Skeletal muscle satellite cell (primary cell): ENCODE results near the gene RABEP2.
"Not testable (repeated sequence)": the region's sequence is repeated elsewhere in the genome, so short reads cannot be mapped to it uniquely, and the experiment has no call there.

Source experiments
- H3K27me3 ChIP-seq: 2 replicates; pipeline ENCODE4 v1.7.0; 2013; ENCODE audit warnings: low read length; ENCODE audit not compliant: control insufficient read depth, insufficient read depth
- H3K36me3 ChIP-seq: 2 replicates; pipeline ENCODE4 v1.7.0; 2013; ENCODE audit warnings: mild to moderate bottlenecking, control low read depth, low read length; ENCODE audit not compliant: insufficient read depth
- H3K4me1 ChIP-seq: 2 replicates; pipeline ENCODE4 v1.7.0; 2013; ENCODE audit warnings: low read length; ENCODE audit not compliant: control insufficient read depth, insufficient read depth
- H3K4me2 ChIP-seq: 2 replicates; pipeline ENCODE4 v1.7.0; 2013; ENCODE audit warnings: mild to moderate bottlenecking, low read length
- H3K4me3 ChIP-seq: 2 replicates; pipeline ENCODE4 v1.7.0; 2013; ENCODE audit warnings: low read length
- H3K9ac ChIP-seq: 2 replicates; pipeline ENCODE4 v1.7.0; 2013; ENCODE audit warnings: mild to moderate bottlenecking, low read depth, low read length, moderate library complexity
- H3K9me3 ChIP-seq: replicated peaks from 2 replicates; pipeline ENCODE4 v1.7.0; 2013; ENCODE audit warnings: mild to moderate bottlenecking, control low read depth, low read length

The RABEP2 gene

GRCh38 chr16:28900601-28901000, 24.4 kb downstream of the RABEP2 start:
- no peaks in the 10 kb centered on the region for H3K4me1 ChIP-seq

GRCh38 chr16:28899882-28900590, 25.0 kb downstream of the RABEP2 start:
- H3K27me3 ChIP-seq = no peaks in the 10 kb centered on the region
- no peak overlapping the region for H3K9ac ChIP-seq
- no peaks in the 10 kb centered on the region for H3K4me1 ChIP-seq
- no peaks in the 10 kb centered on the region for H3K36me3 ChIP-seq
- H3K9me3 ChIP-seq = no peaks in the 10 kb centered on the region
- no peak overlapping the region for H3K4me3 ChIP-seq
- no peak overlapping the region for H3K4me2 ChIP-seq

More at GRCh38 chr16:28900601-28901000, 24.4 kb downstream of the RABEP2 start:
- Histone ChIP-seq H3K4me3 (no peak overlapping the region), H3K9ac (no peak overlapping the region), H3K4me2 (no peak overlapping the region), H3K9me3 (no peaks in the 10 kb centered on the region), H3K36me3 (no peaks in the 10 kb centered on the region), H3K27me3 (no peaks in the 10 kb centered on the region)

DNA sequence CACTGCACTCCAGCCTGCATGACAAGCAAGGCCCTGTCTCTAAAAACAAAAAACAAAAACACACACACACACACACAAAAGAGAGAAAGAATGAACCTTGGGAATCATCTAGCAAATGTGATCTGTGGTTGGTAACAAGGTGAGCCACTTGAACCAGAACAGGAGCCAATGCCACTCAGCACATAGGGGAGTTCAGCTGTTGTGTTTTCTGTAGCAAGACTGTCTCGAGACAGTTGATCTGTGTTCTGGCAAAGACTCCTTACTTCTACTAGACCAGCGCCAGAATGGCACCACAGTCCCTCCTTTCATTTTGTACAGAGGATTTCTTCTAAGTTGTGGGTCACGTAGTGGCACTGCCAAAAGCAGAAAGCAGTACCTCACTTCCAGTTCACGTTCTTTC, 26.1 kb downstream of the RABEP2 start:
- no peak overlapping the region for H3K4me3 ChIP-seq
- H3K27me3 ChIP-seq = no peaks in the 10 kb centered on the region
- no peaks in the 10 kb centered on the region for H3K4me1 ChIP-seq
- no peak overlapping the region for H3K9ac ChIP-seq
- H3K9me3 ChIP-seq = no peaks in the 10 kb centered on the region
- H3K36me3 ChIP-seq = no peaks in the 10 kb centered on the region
- no peak overlapping the region for H3K4me2 ChIP-seq

DNA sequence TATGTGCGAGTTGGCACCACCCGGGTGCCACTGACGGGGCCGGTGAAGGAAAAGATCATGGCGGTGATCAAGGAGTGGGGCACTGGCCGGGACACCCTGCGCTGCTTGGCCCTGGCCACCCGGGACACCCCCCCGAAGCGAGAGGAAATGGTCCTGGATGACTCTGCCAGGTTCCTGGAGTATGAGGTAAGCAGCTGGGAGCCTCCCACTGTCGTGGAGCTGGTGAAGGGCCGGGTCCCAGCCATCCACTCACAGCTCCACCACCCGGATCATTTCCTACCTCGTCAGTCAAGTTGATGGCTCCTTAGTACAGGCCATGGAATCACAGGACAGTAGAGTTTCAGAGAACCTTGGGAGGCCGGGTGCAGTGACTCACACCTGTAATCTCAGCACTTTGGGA, 26.8 kb downstream of the RABEP2 start:
- Histone ChIP-seq H3K27me3 (no peaks in the 10 kb centered on the region), H3K4me3 (no peak overlapping the region), H3K9me3 (no peaks in the 10 kb centered on the region), H3K4me2 (no peak overlapping the region), H3K9ac (no peak overlapping the region), H3K36me3 (no peaks in the 10 kb centered on the region), H3K4me1 (no peaks in the 10 kb centered on the region)

DNA sequence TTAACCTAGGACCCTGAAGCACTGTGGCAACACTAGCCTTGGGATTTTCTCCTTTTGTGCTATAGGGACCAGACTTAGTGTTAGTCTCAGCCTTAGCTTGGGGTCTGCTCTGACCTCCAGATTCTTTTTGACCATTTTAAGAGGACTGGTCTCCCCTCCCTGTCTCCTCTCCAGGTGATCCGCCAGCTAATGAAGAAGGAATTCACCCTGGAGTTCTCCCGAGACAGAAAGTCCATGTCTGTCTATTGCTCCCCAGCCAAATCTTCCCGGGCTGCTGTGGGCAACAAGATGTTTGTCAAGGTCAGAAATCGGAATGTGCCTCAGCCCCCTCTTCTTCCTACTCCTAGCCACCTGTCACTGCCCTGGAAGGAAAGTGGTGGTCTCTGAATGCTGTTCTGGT, 27.2 kb downstream of the RABEP2 start:
- Histone ChIP-seq H3K4me1 (no peaks in the 10 kb centered on the region), H3K9me3 (no peaks in the 10 kb centered on the region), H3K36me3 (no peaks in the 10 kb centered on the region), H3K4me3 (no peak overlapping the region), H3K4me2 (no peak overlapping the region), H3K27me3 (no peaks in the 10 kb centered on the region), H3K9ac (no peak overlapping the region)

DNA sequence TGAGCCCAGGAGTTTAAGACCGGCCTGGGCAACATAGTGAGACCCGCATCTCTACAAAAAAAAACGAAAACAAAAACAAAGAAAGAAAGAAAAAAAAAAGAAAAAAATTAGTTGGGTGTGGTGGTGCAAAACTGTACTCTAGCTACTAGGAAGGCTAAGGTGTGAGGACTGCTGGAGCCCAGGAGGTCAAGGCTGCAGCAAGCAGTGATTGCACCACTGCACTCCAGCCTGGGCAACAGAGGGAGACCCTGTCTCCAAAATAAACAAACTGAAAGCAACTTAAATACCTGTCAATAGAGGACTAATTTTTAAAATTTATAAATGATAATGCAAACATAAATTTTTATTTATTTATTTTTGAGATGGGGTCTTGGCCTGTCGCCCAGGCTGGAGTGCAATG, 29.4 kb downstream of the RABEP2 start:
- Histone ChIP-seq H3K9me3 (no peaks in the 10 kb centered on the region), H3K27me3 (no peaks in the 10 kb centered on the region), H3K36me3 (no peaks in the 10 kb centered on the region), H3K4me3 (no peak overlapping the region), H3K4me2 (no peak overlapping the region), H3K4me1 (no peaks in the 10 kb centered on the region), H3K9ac (no peak overlapping the region)

GRCh38 chr16:28893291-28893690, 31.7 kb downstream of the RABEP2 start:
- no peaks in the 10 kb centered on the region for H3K9me3 ChIP-seq
- H3K4me1 ChIP-seq = no peaks in the 10 kb centered on the region
- H3K4me2 ChIP-seq = no peak overlapping the region
- H3K27me3 ChIP-seq = no peaks in the 10 kb centered on the region
- H3K9ac ChIP-seq = no peak overlapping the region
- no peaks in the 10 kb centered on the region for H3K36me3 ChIP-seq
- H3K4me3 ChIP-seq = no peak overlapping the region

GRCh38 chr16:28891964-28892890, 32.8 kb downstream of the RABEP2 start:
- no peaks in the 10 kb centered on the region for H3K9me3 ChIP-seq
- no peaks in the 10 kb centered on the region for H3K36me3 ChIP-seq
- no peaks in the 10 kb centered on the region for H3K27me3 ChIP-seq
- no peak overlapping the region for H3K4me3 ChIP-seq
- no peak overlapping the region for H3K4me2 ChIP-seq
- no peaks in the 10 kb centered on the region for H3K4me1 ChIP-seq
- no peak overlapping the region for H3K9ac ChIP-seq

DNA sequence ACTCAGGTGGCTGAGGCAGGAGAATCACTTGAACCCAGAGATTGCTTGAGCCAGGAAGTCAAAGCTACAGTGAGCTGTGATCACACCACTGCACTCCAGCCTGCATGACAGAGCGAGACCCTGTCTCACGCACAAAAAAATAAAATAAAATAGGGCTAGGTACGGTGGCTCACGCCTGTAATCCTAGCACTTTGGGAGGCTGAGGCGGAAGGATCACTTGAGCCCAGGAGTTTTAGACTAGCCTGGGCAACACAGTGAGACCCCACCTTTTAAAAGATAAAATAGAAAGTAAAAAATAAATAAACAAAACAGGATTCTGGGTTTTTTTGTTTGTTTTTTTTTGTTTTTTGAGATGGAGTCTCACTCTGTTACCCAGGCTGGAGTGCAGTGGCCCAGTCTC, 34.7 kb downstream of the RABEP2 start:
- not testable (repeated sequence) for H3K9ac ChIP-seq, H3K9me3 ChIP-seq, H3K36me3 ChIP-seq, H3K4me1 ChIP-seq, H3K4me2 ChIP-seq, H3K27me3 ChIP-seq, H3K4me3 ChIP-seq

DNA sequence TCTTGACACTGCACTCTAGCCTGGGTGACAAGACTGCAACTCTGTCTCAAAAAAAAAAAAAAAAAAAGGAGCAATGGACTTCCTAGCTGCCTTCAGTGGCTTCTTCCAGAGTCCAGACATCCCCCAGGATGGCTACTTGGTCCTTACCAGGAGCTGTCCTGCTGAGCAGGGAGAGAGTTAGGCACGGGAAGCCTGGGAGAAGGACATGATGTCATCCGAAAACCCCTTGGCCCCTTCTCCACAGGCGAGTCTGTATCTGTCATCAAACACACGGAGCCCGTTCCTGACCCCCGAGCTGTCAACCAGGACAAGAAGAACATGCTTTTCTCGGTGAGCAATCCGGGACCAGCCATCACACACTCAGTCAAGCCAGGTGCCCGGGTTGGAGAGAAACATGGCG, 38.1 kb downstream of the RABEP2 start:
- Histone ChIP-seq H3K4me3 (no peak overlapping the region), H3K27me3 (no peaks in the 10 kb centered on the region), H3K9ac (no peak overlapping the region), H3K4me1 (no peaks in the 10 kb centered on the region), H3K4me2 (no peak overlapping the region), H3K9me3 (no peaks in the 10 kb centered on the region), H3K36me3 (no peaks in the 10 kb centered on the region)

GRCh38 chr16:28884045-28884444, 41.0 kb downstream of the RABEP2 start:
- Histone ChIP-seq H3K4me3 (no peak overlapping the region), H3K27me3 (no peaks in the 10 kb centered on the region), H3K4me2 (no peak overlapping the region), H3K9me3 (no peaks in the 10 kb centered on the region), H3K4me1 (peaks cover 12% of the 10 kb centered on the region), H3K36me3 (no peaks in the 10 kb centered on the region), H3K9ac (no peak overlapping the region)
